DND-41 (cell line): ENCODE measurements around the gene RILP.
A peak's percentile ranks its signal among the peaks of the same experiment; 100 is the strongest.

Source experiments
- ATAC-seq: fragments of 200-7000 bp; cut with Tn5 transposase; 3 replicates; pipeline ENCODE4 v1.9.1; 2021; ENCODE audit warnings: low read depth; ENCODE audit not compliant: insufficient read depth
- DNase-seq: peaks from one replicate; pipeline ENCODE4 v3.0.0-alpha.2; 2020
- H2AFZ ChIP-seq: 2 replicates; pipeline ENCODE4 v1.6.0; 2012; ENCODE audit warnings: low read depth, low read length
- H3K27ac ChIP-seq: 2 replicates; pipeline ENCODE4 v1.5.1; 2012; ENCODE audit warnings: low read length, inconsistent platforms
- H3K27me3 ChIP-seq: fragments of 200-600 bp; sonication (generic); 2 replicates; pipeline ENCODE4 v1.6.0; 2012; ENCODE audit warnings: low read length, mild to moderate bottlenecking, inconsistent platforms; ENCODE audit not compliant: insufficient read depth, poor library complexity
- H3K36me3 ChIP-seq: 2 replicates; pipeline ENCODE4 v1.5.1; 2012; ENCODE audit warnings: low read length, inconsistent platforms; ENCODE audit not compliant: insufficient read depth
- H3K4me1 ChIP-seq: 2 replicates; pipeline ENCODE4 v1.5.1; 2012; ENCODE audit warnings: mild to moderate bottlenecking, low read length; ENCODE audit not compliant: insufficient read depth
- H3K4me2 ChIP-seq: 2 replicates; pipeline ENCODE4 v1.6.0; 2012; ENCODE audit warnings: mild to moderate bottlenecking, moderate library complexity, low read length, inconsistent platforms; ENCODE audit not compliant: insufficient read depth
- H3K4me3 ChIP-seq, 2 experiments: fragments of 200-600 bp in 1 of 2; shearing (Covaris generic) in 1 of 2; 2 replicates each; pipeline ENCODE4 v1.5.1; 2012 to 2016; ENCODE audit warnings: inconsistent platforms in 2 of 2, low read length in 2 of 2, mild to moderate bottlenecking in 2 of 2, low read depth in 1 of 2, moderate library complexity in 1 of 2
- H3K79me2 ChIP-seq: 2 replicates; pipeline ENCODE4 v1.6.0; 2012; ENCODE audit warnings: low read length, inconsistent platforms; ENCODE audit not compliant: insufficient read depth
- H3K9ac ChIP-seq: 2 replicates; pipeline ENCODE4 v1.6.0; 2012; ENCODE audit warnings: low read depth, mild to moderate bottlenecking, inconsistent platforms, low read length, moderate library complexity
- H3K9me3 ChIP-seq: 2 replicates; pipeline ENCODE4 v1.5.1; 2012; ENCODE audit warnings: low read length, moderate library complexity, mild to moderate bottlenecking, inconsistent platforms; ENCODE audit not compliant: insufficient read depth, severe bottlenecking
- H4K20me1 ChIP-seq: 2 replicates; pipeline ENCODE4 v1.6.0; 2012; ENCODE audit warnings: low read length; ENCODE audit not compliant: insufficient read depth
- CTCF ChIP-seq: IDR thresholded peaks from 2 replicates; pipeline ENCODE4 v1.5.1; 2012; ENCODE audit warnings: borderline replicate concordance, low read length, moderate library complexity, mild to moderate bottlenecking; ENCODE audit not compliant: poor library complexity, severe bottlenecking; ENCODE audit errors: extremely low read depth
- EZH2 ChIP-seq: IDR thresholded peaks from 3 replicates; pipeline ENCODE4 v1.6.1; 2012; ENCODE audit warnings: borderline replicate concordance, low read depth, mild to moderate bottlenecking, moderate library complexity, low read length, inconsistent platforms; ENCODE audit not compliant: severe bottlenecking

Gene RILP

DNA sequence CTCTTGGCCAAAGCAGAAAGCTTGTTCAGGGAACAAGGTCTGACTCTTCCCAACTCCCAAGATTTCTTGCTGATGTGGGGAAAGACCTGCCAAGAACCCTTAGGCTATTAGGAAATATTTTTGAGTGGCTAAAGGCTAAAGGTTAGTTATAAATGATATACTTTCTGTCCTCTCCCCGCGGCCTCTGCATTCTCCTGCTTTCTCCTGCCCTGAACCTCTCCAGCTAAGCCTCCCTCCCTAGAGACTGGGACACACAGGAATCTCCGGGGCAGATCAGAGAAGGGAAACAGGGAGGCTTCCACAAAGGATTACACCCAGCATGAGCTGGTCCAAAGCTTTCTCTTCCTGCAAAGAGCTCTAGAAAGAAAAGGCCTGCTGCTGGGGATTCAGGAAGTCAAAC is 23.3 kb downstream of the RILP start:
- Histone ChIP-seq H3K4me1 (peaks cover 45% of the 10 kb centered on the region), H3K9ac (peak overlapping the region; percentile 70), H3K4me3 (peak overlapping the region in 1 of 2 experiments; percentile 70; a peak in 3 of 4 replicates), H3K27ac (peak overlapping the region; percentile 76), H3K9me3 (no peaks in the 10 kb centered on the region), H3K79me2 (peaks cover 57% of the 10 kb centered on the region), H2AFZ (peak overlapping the region; percentile 6; the same call in 1 of the 2 replicates), H4K20me1 (no peaks in the 10 kb centered on the region), H3K4me2 (peak overlapping the region; percentile 95), H3K27me3 (no peaks in the 10 kb centered on the region), H3K36me3 (peaks cover 34% of the 10 kb centered on the region)
- DNase-seq, result no peak
- TF ChIP-seq EZH2, result no peak
- TF ChIP-seq CTCF, result no peak
- no peak for ATAC-seq

- Histone ChIP-seq H3K4me1 (peaks cover 43% of the 10 kb centered on the region), H3K36me3 (peaks cover 39% of the 10 kb centered on the region), H4K20me1 (no peaks in the 10 kb centered on the region), H3K79me2 (peaks cover 63% of the 10 kb centered on the region), H2AFZ (no peak overlapping the region), H3K4me3 (no peak overlapping the region), H3K27ac (peak overlapping the region; percentile 13; the same call in 1 of the 2 replicates), H3K4me2 (peak overlapping the region; percentile 95; the same call in 1 of the 2 replicates), H3K27me3 (no peaks in the 10 kb centered on the region), H3K9me3 (no peaks in the 10 kb centered on the region), H3K9ac (no peak overlapping the region)
- DNase-seq (no peak), ATAC-seq (no peak)
- TF ChIP-seq EZH2 (no peak), CTCF (no peak)
These were observed 24.1 kb downstream of the RILP start for GRCh38 chr17:1625581-1625980.

GRCh38 chr17:1625053-1625452 is 24.6 kb downstream of the RILP start:
- H3K9ac ChIP-seq, result no peak overlapping the region
- H4K20me1 ChIP-seq, result no peaks in the 10 kb centered on the region
- no peak for DNase-seq
- H3K4me3 ChIP-seq, result no peak overlapping the region
- H3K27me3 ChIP-seq, result no peaks in the 10 kb centered on the region
- 0 out of 2 replicates have a peak overlapping the region, but pooled peaks have one; percentile 5 for H3K4me2 ChIP-seq
- H2AFZ ChIP-seq, result no peak overlapping the region
- peaks cover 68% of the 10 kb centered on the region for H3K79me2 ChIP-seq
- H3K27ac ChIP-seq, result peak overlapping the region; percentile 40; the same call in 1 of the 2 replicates
- ATAC-seq, result no peak
- TF ChIP-seq CTCF (no peak), EZH2 (no peak)
- H3K9me3 ChIP-seq, result no peaks in the 10 kb centered on the region
- H3K36me3 ChIP-seq, result peaks cover 43% of the 10 kb centered on the region
- peaks cover 38% of the 10 kb centered on the region for H3K4me1 ChIP-seq

DNA sequence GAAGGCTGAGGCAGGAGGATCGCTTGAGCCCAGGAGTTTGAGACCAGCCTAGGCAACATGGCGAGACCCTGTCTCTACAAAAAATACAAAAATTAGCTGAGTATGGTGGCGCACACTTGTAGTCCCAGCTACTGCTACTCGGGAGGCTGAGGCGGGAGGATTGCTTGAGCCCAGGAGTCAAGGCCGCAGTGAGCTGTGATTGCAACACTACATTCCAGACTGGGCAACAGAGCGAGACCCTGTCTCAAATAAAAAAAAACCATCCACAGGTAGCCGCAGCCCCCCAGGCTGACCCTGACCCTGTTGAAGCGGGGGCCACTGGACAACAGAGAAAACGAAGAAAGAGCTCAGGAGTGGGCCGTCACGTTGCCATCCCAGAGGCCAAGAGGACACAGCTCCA is 25.0 kb downstream of the RILP start:
- Histone ChIP-seq H3K4me2 (0 out of 2 replicates have a peak overlapping the region, but pooled peaks have one; percentile 5), H3K4me3 (no peak overlapping the region), H3K27ac (peak overlapping the region; percentile 40; the same call in 1 of the 2 replicates), H2AFZ (no peak overlapping the region), H3K36me3 (peaks cover 45% of the 10 kb centered on the region), H3K79me2 (peaks cover 67% of the 10 kb centered on the region), H4K20me1 (no peaks in the 10 kb centered on the region), H3K9me3 (no peaks in the 10 kb centered on the region), H3K4me1 (peaks cover 34% of the 10 kb centered on the region), H3K27me3 (no peaks in the 10 kb centered on the region), H3K9ac (no peak overlapping the region)
- no peak for DNase-seq
- ATAC-seq, result no peak
- TF ChIP-seq EZH2 (no peak), CTCF (no peak)
